SK-N-SH treated with all-trans-retinoic acid at 6 μM for 48 hours (cell line): ENCODE results near the gene SLC2A4.

Experiments used
- ARNTL ChIP-seq: fragments of 450-650 bp; formaldehyde crosslinking; IDR thresholded peaks from 2 replicates; pipeline ENCODE4 v1.5.0; 2020; ENCODE audit warnings: low read depth, mild to moderate bottlenecking, moderate library complexity, borderline replicate concordance
- ZFP30 ChIP-seq: fragments of 450-650 bp; formaldehyde crosslinking; IDR thresholded peaks from 2 replicates; pipeline ENCODE4 v1.5.0; 2022; ENCODE audit warnings: mild to moderate bottlenecking, moderate library complexity
- TF ChIP-seq, protein P1 (sequence below): fragments of 250-450 bp; sonication (Bioruptor Pico); IDR thresholded peaks from 2 replicates; pipeline ENCODE4 v1.8.0; 2020; ENCODE audit warnings: mild to moderate bottlenecking, moderate library complexity, borderline replicate concordance

DNA sequence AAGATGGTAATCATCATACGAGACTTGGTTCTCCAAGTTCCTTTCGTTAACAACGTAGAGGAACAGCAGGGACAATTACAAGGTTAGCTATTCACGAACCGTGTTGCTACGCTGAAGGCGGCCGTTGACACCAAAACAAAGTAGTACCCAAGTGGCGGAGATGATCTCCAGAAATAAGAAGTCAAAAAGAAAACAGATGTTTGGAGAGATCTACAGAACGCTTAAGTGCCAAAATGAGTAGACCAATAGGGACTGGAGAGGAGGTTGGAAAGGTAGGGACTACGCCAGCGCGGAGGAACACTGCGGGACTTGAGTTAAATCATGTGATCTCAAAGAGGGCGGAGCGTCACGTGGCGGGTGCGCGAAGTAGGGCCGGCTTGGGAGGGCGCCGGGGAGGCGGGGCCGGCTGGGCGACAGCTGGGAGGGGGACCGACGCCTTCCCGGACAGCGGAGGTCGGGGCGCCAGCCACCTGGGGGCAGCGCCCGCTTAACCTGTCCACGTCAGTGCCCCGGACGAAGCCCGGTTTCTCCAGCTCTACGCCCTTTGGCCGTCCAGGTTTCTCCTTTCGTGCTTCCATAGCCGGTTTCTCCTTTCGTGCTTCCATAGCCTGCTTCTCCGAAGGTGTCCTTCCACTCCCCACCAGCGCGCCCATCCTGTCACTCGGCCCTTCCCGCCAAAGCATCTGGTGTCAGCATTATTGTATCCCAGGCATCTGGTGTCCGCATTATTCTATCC, 38.6 kb upstream of the SLC2A4 start:
- TF ChIP-seq ZFP30 (CRISPR knock-in tag) (no peak), ARNTL (CRISPR knock-in tag) (no peak)
- TF ChIP-seq, protein P1, sequence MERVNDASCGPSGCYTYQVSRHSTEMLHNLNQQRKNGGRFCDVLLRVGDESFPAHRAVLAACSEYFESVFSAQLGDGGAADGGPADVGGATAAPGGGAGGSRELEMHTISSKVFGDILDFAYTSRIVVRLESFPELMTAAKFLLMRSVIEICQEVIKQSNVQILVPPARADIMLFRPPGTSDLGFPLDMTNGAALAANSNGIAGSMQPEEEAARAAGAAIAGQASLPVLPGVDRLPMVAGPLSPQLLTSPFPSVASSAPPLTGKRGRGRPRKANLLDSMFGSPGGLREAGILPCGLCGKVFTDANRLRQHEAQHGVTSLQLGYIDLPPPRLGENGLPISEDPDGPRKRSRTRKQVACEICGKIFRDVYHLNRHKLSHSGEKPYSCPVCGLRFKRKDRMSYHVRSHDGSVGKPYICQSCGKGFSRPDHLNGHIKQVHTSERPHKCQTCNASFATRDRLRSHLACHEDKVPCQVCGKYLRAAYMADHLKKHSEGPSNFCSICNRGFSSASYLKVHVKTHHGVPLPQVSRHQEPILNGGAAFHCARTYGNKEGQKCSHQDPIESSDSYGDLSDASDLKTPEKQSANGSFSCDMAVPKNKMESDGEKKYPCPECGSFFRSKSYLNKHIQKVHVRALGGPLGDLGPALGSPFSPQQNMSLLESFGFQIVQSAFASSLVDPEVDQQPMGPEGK (CRISPR knock-in tag), result peak; percentile 83
